GM19452 (cell line): ENCODE results near the gene LAMA2.
A peak's percentile ranks its signal among the peaks of the same experiment; 100 is the strongest.

Experiments used
- ATAC-seq: cut with Tn5 transposase; IDR thresholded peaks from one replicate; pipeline ENCODE4 v1.9.1; 2021; ENCODE audit not compliant: unreplicated experiment

Gene LAMA2

DNA sequence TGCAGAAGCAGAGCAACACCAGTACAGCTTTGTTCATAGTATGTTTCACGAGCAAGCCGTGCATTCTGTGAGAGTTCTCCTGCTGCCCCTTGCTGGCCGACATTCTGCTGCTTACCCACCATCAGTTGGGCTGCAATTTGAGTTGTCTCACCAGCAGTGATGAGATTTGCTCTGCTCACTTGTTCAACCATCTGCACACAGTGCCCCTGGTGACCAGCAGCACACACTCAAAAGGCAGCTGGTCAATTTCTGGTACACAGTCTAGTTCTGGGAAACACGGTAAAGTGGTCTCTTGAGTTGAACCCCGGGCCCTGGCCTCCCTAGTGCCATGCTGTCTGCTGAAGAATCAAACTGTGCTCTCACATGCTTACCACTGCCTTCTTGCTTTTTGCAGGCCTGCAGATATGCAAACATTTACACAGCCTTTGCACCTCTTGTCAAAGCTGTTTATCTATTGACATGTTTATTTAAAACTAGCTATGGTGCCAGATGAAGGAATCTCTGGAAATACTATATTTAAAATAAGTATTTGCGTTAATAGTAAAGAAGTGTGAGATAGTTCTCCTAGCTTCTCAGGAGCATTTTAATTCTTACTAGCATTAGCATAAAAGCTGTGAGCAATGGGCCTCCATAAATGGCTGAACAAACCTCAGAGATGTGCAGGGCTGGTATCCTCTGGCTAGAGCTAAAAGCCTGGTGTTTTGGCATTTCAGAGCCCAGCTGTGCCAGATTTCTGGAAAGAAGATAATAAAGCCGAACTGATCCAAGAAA, 592.7 kb downstream of the LAMA2 start:
- no peak for ATAC-seq

DNA sequence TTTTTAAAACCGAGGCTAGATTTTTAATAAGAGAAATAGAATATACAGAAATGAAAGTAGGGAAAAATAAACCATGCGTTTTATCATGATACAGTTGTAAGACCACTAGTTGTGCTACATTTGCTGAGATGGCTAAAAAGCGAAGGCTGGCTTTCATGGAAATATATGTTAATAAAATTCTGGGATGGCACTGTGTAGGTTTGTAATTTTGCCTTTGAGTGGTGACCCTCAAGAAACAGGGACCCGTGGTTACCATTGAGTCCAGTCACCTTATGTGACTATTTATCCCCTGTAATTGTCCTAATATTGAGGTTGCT, 593.3 kb downstream of the LAMA2 start:
- ATAC-seq = no peak

DNA sequence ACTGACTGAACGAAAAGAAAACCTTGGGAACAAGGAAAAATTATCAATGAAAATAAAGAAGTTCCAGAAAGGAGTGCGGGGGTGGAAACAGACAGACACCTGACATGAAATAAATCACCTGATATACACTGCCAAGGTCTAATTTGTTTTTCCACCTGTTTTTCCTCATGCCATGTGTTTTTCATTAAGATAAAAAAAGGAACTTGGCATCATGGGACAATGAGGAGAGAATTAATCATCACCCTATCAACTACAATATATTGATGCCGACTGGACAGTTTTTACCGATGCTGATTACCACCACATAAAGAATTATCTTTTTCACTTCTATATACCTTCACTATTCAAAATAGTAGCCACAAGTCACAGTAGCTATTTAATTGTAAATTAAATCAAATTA, 593.9 kb downstream of the LAMA2 start:
- ATAC-seq = no peak

DNA sequence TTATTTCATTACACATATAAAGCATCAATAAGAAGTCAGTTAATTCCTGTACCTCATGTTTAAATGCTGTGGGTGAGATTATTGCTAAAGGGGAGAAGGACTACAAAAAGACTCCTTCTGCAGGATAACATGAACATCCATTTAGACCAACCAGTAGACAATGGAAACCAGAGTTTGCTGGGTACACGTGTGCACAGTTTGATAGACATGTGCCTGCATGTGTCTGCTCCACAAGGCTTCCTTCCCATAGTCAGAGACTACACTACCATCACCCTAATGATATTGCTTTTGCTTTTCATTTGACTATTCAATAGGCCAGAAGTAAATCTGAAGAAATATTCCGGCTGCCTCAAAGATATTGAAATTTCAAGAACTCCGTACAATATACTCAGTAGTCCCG, 595.4 kb downstream of the LAMA2 start:
- ATAC-seq = no peak

DNA sequence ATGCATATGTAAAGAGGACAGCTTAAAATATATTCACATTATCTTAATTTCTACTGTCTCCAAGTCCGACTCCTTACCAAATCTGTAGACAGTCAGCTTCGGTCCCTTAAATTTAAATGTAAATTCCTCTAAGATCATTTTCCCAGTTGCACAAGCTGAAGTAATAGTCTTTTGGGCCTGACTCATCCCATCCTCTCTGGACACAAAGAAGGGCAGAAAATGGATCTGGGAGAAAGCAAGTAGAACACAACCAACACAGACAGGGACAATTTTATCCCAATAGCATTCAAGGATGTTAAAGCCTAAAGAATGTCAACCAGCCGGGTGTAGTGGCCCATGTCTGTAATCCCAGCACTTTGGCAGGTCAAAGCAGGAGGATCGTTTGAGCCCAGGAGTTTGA, 598.8 kb downstream of the LAMA2 start:
- ATAC-seq = no peak

GRCh38 chr6:129485746-129486145, 602.8 kb downstream of the LAMA2 start:
- ATAC-seq = no peak

DNA sequence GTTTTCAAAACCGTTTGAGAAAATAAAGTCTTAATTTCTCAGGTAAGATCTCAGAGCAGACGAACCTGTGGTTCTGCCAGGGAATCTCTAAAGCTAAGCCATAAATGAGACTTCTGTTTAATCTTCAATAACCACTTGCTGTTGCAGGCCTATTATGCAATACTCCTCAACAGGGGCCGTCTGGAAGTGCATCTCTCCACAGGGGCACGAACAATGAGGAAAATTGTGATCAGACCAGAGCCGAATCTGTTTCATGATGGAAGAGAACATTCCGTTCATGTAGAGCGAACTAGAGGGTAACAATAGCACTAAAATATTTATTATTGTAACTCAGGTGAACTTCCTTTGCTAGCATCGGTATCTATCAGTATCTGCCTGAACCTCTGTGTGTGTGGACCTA, 603.4 kb downstream of the LAMA2 start:
- no peak for ATAC-seq

DNA sequence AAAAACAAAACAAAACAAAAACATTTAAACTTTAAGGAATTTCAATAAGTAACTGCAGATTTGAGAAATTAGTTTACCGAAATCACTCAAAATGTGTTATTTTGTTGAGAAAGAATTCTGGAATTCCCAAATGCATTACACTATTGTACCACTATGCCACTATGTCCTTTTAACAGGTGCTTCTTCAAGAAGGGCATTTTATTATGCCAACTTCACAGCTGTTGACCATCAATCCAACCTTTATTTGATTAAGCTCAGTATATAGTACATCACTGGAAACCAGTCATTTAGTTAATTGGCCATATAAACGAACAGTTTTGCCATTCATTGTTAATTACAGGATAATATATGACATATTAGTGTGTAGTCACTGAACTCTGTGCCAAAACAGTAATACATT, 605.4 kb downstream of the LAMA2 start:
- ATAC-seq = no peak

DNA sequence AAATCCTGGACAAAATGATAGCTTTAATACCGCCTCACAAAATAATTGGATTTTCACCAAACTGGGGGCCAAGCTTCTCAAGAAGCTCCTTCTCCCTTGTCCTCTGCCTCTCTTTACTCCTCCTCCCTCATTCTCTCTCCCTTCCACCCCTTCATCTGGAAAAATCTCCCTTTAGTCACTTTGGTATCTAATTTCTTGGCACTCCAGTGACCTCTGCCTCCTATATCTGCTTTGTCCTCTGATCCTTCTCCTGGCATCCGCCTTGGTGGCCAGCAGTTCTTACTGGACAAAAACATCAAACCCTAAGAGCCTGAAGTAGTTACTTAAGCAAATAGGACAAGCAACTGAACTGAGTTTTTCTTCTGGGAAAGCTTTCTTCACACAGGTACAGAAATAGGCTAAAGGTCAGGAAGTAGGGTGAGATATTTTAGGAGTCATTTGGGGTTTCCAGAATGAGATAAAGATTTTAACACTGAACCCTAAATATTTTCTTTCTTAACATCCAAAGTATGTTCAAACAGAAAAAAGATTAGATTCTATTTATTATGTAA, 606.4 kb downstream of the LAMA2 start:
- no peak for ATAC-seq

DNA sequence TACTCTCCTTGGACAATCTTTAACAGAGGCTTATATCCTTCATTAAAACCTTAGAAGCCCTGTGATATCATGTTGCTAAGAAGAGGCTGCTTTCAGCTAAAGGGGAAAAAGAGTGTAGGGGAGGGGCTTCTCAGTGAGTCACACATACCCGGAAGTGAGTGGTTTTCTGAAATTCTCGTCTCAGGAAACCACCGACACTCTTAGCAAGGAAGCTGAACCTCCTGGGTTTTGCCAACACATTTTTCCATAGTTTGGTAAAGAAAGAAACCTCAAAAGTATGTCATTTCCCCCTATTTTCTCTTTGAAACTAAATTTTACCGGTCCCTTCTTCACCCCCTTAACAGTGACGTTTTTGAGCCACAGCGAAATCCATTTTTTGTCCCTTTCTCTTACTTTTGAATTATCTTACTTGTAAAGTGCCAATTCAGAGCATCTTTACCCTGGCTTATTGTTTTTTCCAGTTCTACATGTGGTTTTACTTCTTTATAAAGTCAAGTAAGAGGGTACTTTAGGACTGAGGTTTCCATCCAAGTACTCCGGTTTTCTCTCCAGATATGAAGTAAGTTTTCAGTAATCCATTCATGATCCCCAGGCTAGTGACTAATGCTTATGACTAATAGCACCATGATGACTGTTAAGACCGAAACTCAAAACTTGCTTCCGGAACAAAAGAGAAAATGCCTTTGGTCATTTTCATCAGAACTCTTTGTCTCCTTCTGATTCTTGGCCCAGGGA, 607.8 kb downstream of the LAMA2 start:
- peak; percentile 87 for ATAC-seq

- no peak for ATAC-seq
Observed at GRCh38 chr6:129491436-129491835, 608.5 kb downstream of the LAMA2 start.

DNA sequence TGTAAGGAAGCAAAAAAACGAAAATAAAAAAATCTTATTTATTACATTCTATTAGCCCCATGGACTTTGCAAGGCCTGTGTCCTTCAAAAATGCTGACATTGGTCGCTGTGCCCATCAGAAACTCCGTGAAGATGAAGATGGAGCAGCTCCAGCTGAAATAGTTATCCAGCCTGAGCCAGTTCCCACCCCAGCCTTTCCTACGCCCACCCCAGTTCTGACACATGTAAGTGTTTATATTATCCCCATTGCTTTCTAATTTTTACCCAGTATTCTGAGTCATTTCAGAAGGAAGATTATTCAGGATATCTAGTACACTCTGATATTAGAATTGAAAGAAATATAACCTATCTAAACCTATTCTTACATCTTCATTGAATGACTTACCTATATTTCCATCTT, 609.3 kb downstream of the LAMA2 start:
- ATAC-seq = no peak

- ATAC-seq = no peak
Observed at GRCh38 chr6:129493354-129493902, 610.5 kb downstream of the LAMA2 start.

DNA sequence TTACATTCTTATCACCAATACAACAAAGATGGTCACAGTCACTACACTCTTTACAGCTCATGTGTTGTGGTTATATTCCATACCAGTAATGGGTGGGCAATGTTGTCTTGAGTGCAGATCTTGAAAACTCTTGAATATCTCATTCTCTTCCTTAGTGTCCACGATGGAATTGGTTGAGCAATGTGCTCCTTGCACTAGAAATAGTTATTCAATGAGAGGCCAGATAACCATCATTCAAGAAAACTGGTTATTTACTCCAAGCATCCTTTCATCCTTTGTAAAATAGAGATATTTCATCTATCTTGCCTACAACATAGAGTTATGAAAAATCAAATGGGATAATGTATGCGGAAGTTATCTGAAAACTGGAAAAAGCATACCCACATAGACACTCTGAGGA, 611.2 kb downstream of the LAMA2 start:
- no peak for ATAC-seq

DNA sequence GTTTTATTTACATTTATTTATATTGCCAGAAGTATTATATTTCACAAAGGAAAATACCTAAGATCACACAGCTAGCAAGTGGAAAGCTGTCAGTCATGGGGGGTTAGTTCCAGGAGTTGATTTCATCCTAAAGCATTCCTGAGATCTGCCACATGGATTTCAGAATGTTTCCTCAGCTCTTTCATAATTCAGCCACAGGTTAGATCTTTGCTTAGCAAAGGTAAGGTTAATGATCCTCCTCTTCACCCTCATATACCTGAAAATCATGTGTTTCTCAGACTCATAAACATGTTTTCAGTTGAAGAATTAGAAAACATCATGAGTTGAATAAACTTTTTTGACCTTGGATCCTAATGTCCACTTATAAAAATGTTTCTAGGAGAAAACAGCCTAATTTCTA, 611.6 kb downstream of the LAMA2 start:
- ATAC-seq = no peak

- no peak for ATAC-seq
Observed at GRCh38 chr6:129495652-129496051, 612.7 kb downstream of the LAMA2 start.

DNA sequence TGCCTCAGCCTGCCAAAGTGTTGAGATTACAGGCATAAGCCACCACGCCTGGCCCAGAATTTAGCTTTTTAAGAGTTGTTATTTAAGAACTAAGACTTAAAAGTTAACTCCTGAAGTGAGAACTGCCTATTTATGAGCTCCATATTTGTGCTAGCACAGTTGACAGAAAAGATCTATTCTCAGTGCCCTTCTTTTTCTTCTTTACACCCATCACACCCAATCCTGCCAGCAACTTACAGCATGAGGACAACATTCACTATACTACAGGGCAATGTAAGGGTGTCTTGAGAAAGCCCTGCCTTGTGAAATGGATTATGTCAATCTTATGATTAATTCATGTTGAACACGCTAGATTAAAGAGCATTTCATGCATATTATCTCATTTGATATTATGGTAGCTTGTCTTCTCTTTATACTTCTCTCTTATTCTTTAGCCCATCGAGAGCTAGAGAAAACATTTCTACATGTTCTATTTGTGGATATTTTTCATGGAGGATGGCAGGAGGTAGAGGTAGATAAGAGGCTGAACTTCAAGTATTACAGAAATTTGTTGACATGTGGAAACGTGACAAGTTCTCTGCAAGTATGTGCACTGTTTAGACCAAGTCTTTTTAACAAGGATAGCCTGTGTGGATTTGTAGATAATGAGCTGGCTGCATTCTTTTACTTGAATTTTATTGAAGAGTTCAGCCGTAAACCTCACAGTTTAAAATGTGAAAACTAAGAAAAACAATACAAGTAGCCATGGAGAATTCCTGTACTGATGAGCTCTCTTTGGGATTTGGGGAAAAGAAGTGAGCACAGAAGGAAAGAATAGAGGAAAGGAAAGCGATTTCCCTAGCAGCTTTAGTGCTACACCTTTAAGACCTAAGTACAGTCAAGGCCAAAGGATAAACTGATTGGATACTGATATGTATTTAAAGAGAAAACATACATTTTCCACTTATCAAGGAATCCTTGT, 614.8 kb downstream of the LAMA2 start:
- no peak for ATAC-seq

DNA sequence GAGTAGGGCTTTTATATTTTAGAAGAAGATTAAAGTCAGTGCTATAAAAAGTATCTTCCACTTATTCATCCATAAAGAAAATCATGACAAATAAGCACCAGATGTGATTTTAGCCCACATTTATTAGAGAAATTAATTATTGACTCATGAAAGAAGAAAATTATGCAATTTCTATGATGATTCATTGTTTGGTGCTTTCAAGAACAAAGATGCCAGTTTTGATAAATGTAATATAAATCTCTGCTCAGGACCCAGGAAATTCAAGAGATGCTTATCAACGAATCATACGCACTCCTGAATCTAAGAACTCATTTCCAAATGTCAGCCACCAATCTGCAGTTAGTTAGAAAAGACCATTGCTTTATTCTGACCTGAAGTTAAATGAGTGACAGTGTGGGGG, 615.6 kb downstream of the LAMA2 start:
- no peak for ATAC-seq

- ATAC-seq = peak; percentile 80
Observed at GRCh38 chr6:129498950-129499842, 616.3 kb downstream of the LAMA2 start.

GRCh38 chr6:129499843-129500219, 616.9 kb downstream of the LAMA2 start:
- ATAC-seq = no peak
